Measurements from ENCODE around the gene STAT2.

DNA sequence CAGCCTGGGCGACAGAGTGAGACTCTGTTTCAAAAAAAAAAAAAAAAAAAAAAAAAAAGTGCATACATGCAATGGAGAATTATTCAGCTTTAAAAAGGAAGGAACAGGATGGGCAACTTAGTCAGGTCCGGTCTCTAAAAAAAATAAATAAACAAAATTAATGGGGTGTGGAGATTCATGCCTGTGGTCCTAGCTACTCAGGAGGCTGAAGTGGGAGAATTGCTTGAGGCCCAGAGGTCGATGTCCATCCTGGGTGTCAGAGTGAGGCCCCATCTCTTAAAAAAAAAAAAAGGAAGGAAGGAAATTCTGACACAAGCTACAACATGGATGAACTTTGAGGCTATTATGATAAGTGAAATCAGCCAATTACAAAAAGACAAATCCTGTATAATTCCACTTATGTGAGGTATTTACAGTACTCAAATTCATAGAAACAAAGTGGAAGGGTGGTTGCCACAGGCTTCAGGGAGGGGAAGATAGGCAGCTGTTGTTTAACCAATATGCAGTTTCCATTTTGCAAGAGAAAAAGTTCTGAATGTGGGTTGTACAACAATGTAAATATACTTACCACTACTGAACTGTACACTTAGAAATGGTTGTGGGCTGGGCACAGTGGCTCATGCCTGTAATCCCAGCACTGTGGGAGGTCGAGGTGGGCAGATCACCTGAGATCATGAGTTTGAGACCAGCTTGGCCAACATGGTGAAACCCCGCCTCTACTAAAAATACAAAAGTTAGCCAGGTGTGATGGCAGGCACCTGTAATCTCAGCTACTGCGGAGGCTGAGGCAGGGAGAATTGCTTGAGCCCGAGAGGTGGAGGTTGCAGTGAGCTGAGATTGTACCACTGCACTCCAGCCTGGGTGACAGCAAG, 15.1 kb upstream of the STAT2 start:
- TF ChIP-seq CTCF (conservative IDR thresholded peaks at IDR 0.05), result no peak
- TF ChIP-seq ZFX (IDR thresholded peaks at IDR 0.05), result no peak

All from C4-2B (cell line).